T-cell (primary cell): ENCODE data around the gene RASSF10. TPM values are rescaled to one million over a fixed set of nuclear protein-coding genes. Genes with fewer than 3 reads are reported as not detected.

Experiments
- ATAC-seq, 4 experiments: fragments of 200-7000 bp in 3 of 4; fragments of 150-1000 bp in 1 of 4; cut with Tn5 transposase; replicated peaks in 1 of 4; 1 replicate in 3 of 4; 2 replicates in 1 of 4; pipeline ENCODE4 v1.10.0; 2021; ENCODE audit warnings: moderate library complexity in 3 of 4, mild to moderate bottlenecking in 2 of 4, moderate number of reproducible peaks in 1 of 4
- CTCF ChIA-PET, 2 donors: fragments of 300-600 bp; sonication (Branson Sonifier 250); formaldehyde crosslinking; loops; one replicate each; lab custom pipeline; 2022; ENCODE audit warnings: antibody characterized with exemption in 2 of 2; lab: Charles Lee
- POLR2A ChIA-PET, 2 donors: fragments of 300-600 bp; sonication (Branson Sonifier 250); formaldehyde crosslinking; loops; one replicate each; lab custom pipeline; 2022; ENCODE audit warnings: antibody characterized with exemption in 2 of 2; lab: Charles Lee
- DNase-seq, 35 experiments: peaks; one replicate each; pipeline versions ENCODE4 v3.0.0 to v3.0.0-alpha.2; 2013 to 2023
- H3K27ac ChIP-seq: one replicate; pipeline ENCODE4 v1.5.1; 2013; ENCODE audit warnings: low read length
- H3K27me3 ChIP-seq, 2 experiments: replicated peaks in 1 of 2; 1 replicate in 1 of 2; 2 replicates in 1 of 2; pipeline versions ENCODE4 v1.6.1 to v1.7.0; 2013; ENCODE audit warnings: low read length in 1 of 2, mixed read lengths in 1 of 2; ENCODE audit not compliant: control insufficient read depth in 2 of 2, insufficient read depth in 2 of 2; ENCODE audit errors: extremely low read depth in 1 of 2
- H3K36me3 ChIP-seq, 2 donors: 1 replicate in 1 of 2; 2 replicates in 1 of 2; pipeline versions ENCODE4 v1.6.1 to v1.7.0; 2013; ENCODE audit warnings: low read length in 1 of 2; ENCODE audit not compliant: control insufficient read depth in 2 of 2, insufficient read depth in 1 of 2; ENCODE audit errors: extremely low read depth in 1 of 2
- H3K4me1 ChIP-seq, 2 experiments: 1 replicate in 1 of 2; 2 replicates in 1 of 2; pipeline versions ENCODE4 v1.6.1 to v1.7.0; 2013; ENCODE audit warnings: low read length in 2 of 2, mixed read lengths in 1 of 2; ENCODE audit not compliant: insufficient read depth in 2 of 2, control insufficient read depth in 1 of 2; ENCODE audit errors: extremely low read depth in 1 of 2
- H3K4me3 ChIP-seq, 2 donors: 1 replicate in 1 of 2; 2 replicates in 1 of 2; pipeline versions ENCODE4 v1.5.1 to v1.7.0; 2013; ENCODE audit warnings: mild to moderate bottlenecking in 2 of 2, low read length in 1 of 2, moderate library complexity in 1 of 2; ENCODE audit not compliant: control insufficient read depth in 1 of 2; ENCODE audit errors: extremely low read depth in 1 of 2
- H3K9me3 ChIP-seq: 2 replicates; pipeline ENCODE4 v1.7.0; 2013
- H3K27ac Mint-ChIP-seq, 2 donors: one replicate each; pipeline ENCODE4 v1.8.0; 2020 to 2021; ENCODE audit warnings: mild to moderate bottlenecking in 2 of 2, mixed read lengths in 2 of 2
- H3K27me3 Mint-ChIP-seq, 2 donors: one replicate each; pipeline ENCODE4 v1.8.0; 2021 to 2022; ENCODE audit warnings: mixed read lengths in 2 of 2
- H3K36me3 Mint-ChIP-seq: one replicate; pipeline ENCODE4 v1.8.0; 2021; ENCODE audit warnings: mixed read lengths
- H3K4me1 Mint-ChIP-seq, 3 donors: one replicate each; pipeline ENCODE4 v1.8.0; 2020 to 2022; ENCODE audit warnings: mixed read lengths in 3 of 3, mild to moderate bottlenecking in 1 of 3
- H3K4me3 Mint-ChIP-seq, 3 donors: one replicate each; pipeline ENCODE4 v1.8.0; 2020 to 2022; ENCODE audit warnings: mild to moderate bottlenecking in 3 of 3, mixed read lengths in 3 of 3, moderate library complexity in 3 of 3
- H3K9me3 Mint-ChIP-seq, 3 donors: one replicate each; pipeline ENCODE4 v1.8.0; 2020 to 2022; ENCODE audit warnings: mixed read lengths in 3 of 3
- WGBS: methylation state at CpG from one replicate; pipeline ENCODE4 v1.1.5; 2013; ENCODE audit warnings: missing lambda C conversion rate; ENCODE audit not compliant: insufficient coverage; 5-methylcytosine and 5-hydroxymethylcytosine counted together
- total RNA-seq, 35 experiments: library from RNA in 6 of 35; stranded (reverse) in 6 of 35; fragments of 120-200 nt in 1 of 35; gene quantifications; one replicate each; pipeline versions ENCODE4 v1.2.1 to v1.2.4 and lab custom pipeline; 2013 to 2026

The RASSF10 gene
- total RNA-seq, 5 donors from 2014 or later (not counting 1 experiment from before 2014, with no cell fraction given), result not detected

DNA sequence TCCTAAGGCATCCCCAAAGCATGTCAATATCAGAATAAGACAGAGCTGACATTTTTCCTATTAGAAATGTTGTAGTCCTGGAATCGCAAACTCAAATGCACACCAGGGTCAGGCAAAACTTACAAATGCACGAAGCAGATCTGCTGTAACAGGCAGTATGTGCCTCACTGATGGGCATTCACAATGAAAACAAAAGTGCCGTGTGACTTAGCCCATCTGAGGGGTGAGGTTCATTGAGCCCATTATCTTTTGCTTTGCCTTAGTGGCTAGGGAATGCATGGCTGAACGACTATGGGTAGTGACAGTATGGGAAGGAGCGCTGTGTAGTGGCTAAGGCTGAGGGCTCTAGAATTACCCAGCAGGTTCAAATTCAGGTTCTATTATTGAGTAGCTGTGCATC is 43.1 kb upstream of the RASSF10 start:
- POLR2A ChIA-PET, result interaction anchor here in 1 of 2 donors (0.6 kb wide), 1 partner anchor 55 kb away, joined by 5 read pairs; no protein-coding TSS in a partner anchor
- WGBS, result 75% methylated on average over 5 of the region's 5 CpGs
- ATAC-seq, result no peak
- no peak overlapping the region for H3K4me3 Mint-ChIP-seq
- DNase-seq, result no peak
- Histone ChIP-seq H3K4me1 (no peaks in the 10 kb centered on the region), H3K4me3 (no peak overlapping the region), H3K27ac (no peak overlapping the region), H3K9me3 (no peaks in the 10 kb centered on the region), H3K36me3 (no peaks in the 10 kb centered on the region), H3K27me3 (peaks cover 0 to 26% of the 10 kb centered on the region in 2 experiments)
- H3K4me1 Mint-ChIP-seq, result no peaks in the 10 kb centered on the region
- CTCF ChIA-PET, result interaction anchor here in 1 of 2 donors (1.1 kb wide), 1 partner anchor 378 kb away, joined by 5 read pairs; no protein-coding TSS in a partner anchor
- H3K27me3 Mint-ChIP-seq, result peaks cover 25 to 28% of the 10 kb centered on the region in 2 donors
- no peaks in the 10 kb centered on the region for H3K36me3 Mint-ChIP-seq
- H3K27ac Mint-ChIP-seq, result no peak overlapping the region
- no peaks in the 10 kb centered on the region for H3K9me3 Mint-ChIP-seq

DNA sequence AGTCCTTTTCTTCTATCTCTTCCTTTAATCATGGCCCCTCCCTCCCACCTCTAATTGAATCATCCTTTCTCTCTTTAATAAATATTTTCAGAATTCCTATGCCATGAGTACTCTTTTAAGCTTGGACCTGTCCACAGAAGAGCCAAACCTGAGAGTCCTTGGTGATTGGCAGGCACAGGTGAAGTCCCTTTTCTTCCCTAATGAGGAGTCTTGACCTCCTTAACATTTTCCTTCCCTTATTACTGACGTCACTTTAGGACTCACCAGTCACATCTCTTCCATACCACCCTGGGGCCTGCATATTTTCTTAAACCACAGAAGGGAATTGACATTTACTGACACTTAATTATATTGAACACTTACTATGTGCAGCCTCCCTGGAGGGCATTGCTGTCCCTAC is 41.0 kb upstream of the RASSF10 start:
- WGBS, result no CpG with 5 or more reads among the region's 1 CpG
- H3K9me3 Mint-ChIP-seq, result no peaks in the 10 kb centered on the region

DNA sequence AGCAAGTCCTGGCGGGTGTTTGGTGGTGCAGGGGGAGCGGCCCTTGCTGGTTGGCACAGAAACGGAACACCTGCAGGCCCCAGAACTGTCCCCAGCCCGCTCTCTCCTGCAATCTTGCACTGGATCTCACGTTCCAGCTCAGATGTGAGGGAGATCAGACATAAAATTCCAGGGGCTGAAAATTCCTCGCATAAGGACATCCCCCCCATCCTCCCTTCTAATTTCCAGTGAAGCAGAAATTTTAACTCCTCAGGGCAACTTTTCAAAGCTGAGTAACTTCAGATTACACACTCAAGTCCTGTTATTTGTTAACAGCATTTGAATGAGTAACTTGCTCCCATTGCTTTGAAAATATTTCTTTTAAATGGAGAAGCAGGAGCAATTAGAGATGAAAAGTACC is 40.3 kb upstream of the RASSF10 start:
- Mint-ChIP-seq H3K4me1 (no peaks in the 10 kb centered on the region), H3K27me3 (peaks cover 13 to 20% of the 10 kb centered on the region in 2 donors), H3K36me3 (no peaks in the 10 kb centered on the region), H3K27ac (no peak overlapping the region), H3K4me3 (no peak overlapping the region), H3K9me3 (no peaks in the 10 kb centered on the region)
- Histone ChIP-seq H3K4me3 (no peak overlapping the region), H3K27me3 (peaks cover 0 to 15% of the 10 kb centered on the region in 2 experiments), H3K36me3 (no peaks in the 10 kb centered on the region), H3K27ac (no peak overlapping the region), H3K9me3 (no peaks in the 10 kb centered on the region), H3K4me1 (no peaks in the 10 kb centered on the region)
- ATAC-seq (no peak), DNase-seq (no peak)
- ChIA-PET CTCF (no interaction called here), POLR2A (no interaction called here)
- 82% methylated on average over 3 of the region's 6 CpGs for WGBS

More for the DNA sequence above, 41.0 kb upstream of the RASSF10 start:
- H3K4me1 Mint-ChIP-seq, result no peaks in the 10 kb centered on the region
- no peak overlapping the region for H3K27ac ChIP-seq
- no peaks in the 10 kb centered on the region for H3K36me3 ChIP-seq
- ATAC-seq, result no peak
- peaks cover 16 to 22% of the 10 kb centered on the region in 2 donors for H3K27me3 Mint-ChIP-seq
- H3K4me1 ChIP-seq, result no peaks in the 10 kb centered on the region
- no peak overlapping the region for H3K27ac Mint-ChIP-seq
- H3K4me3 ChIP-seq, result no peak overlapping the region
- CTCF ChIA-PET, result no interaction called here
- POLR2A ChIA-PET, result no interaction called here
- H3K36me3 Mint-ChIP-seq, result no peaks in the 10 kb centered on the region
- H3K27me3 ChIP-seq, result peaks cover 0 to 16% of the 10 kb centered on the region in 2 experiments
- H3K9me3 ChIP-seq, result no peaks in the 10 kb centered on the region
- no peak for DNase-seq
- no peak overlapping the region for H3K4me3 Mint-ChIP-seq

DNA sequence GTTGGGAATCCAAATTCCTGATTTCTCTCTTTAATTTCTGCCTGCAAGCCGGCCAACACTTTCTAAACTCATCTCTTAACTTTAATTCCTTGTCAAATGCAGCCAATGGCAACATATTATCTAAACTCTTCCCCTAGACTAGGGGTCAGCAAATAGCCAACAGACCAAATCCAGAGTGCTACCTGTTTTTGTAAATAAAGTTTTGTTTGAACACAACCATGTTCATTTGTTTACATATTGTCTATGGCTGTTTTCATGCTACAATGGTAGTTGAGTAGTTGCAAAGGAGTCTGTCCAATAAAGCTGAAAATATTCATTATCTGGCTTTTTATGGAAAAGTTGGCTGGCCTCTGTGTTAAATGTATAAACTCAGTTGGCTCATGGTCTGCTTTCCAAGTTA is 37.2 kb upstream of the RASSF10 start:
- peaks cover 0 to 8% of the 10 kb centered on the region in 2 experiments for H3K27me3 ChIP-seq
- H3K36me3 ChIP-seq, result no peaks in the 10 kb centered on the region
- ATAC-seq, result no peak
- POLR2A ChIA-PET, result no interaction called here
- H3K4me1 ChIP-seq, result no peaks in the 10 kb centered on the region
- no peaks in the 10 kb centered on the region for H3K36me3 Mint-ChIP-seq
- no peak overlapping the region for H3K4me3 ChIP-seq
- no peak for DNase-seq
- no CpG with 5 or more reads among the region's 1 CpG for WGBS
- CTCF ChIA-PET, result interaction anchor here in 1 of 2 donors (0.5 kb wide), 1 partner anchor 1001 kb away, joined by 3 read pairs; no protein-coding TSS in a partner anchor
- no peak overlapping the region for H3K27ac ChIP-seq
- no peaks in the 10 kb centered on the region for H3K9me3 Mint-ChIP-seq
- H3K4me3 Mint-ChIP-seq, result no peak overlapping the region
- no peak overlapping the region for H3K27ac Mint-ChIP-seq
- no peaks in the 10 kb centered on the region for H3K9me3 ChIP-seq
- no peaks in the 10 kb centered on the region for H3K4me1 Mint-ChIP-seq
- peaks cover 7 to 9% of the 10 kb centered on the region in 2 donors for H3K27me3 Mint-ChIP-seq

DNA sequence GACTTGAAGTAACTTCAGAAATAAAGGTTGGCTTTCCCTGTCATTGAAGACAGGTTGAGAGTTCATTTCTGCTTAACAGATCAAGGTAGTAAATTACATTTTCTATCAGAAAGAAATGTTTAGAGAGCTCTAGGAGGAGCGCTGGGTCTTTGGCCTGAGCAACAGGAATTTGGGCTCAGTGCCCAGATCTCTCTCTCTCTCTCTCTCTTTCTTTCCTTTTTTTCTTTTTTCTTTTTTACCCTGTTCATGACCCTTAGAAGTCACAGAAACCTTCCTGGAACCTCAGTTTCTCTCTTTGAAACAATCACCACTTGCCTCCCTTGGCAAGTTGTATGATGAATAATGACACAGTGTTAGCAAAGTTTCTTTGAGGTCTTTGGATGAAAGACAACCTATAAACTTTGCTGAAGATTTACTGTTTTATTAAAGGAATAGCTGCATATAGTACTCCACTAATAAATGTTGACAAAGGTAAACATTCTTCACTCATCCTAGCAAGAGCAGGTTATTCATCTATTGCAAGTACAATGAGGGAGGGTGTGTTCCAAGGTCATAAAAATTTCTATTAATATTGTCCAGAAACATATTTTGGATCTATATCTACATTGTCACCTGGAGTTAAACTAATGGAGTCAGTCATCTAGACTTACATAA is 35.5 kb upstream of the RASSF10 start:
- no peak for DNase-seq
- Histone ChIP-seq H3K9me3 (no peaks in the 10 kb centered on the region), H3K36me3 (no peaks in the 10 kb centered on the region), H3K27me3 (peaks cover 0 to 4% of the 10 kb centered on the region in 2 experiments), H3K4me3 (no peak overlapping the region), H3K4me1 (no peaks in the 10 kb centered on the region), H3K27ac (no peak overlapping the region)
- CTCF ChIA-PET, result interaction anchor here in 1 of 2 donors (0.9 kb wide), 1 partner anchor 52 kb away, joined by 3 read pairs; no protein-coding TSS in a partner anchor
- ATAC-seq, result no peak
- Mint-ChIP-seq H3K36me3 (no peaks in the 10 kb centered on the region), H3K27me3 (peaks cover 10 to 11% of the 10 kb centered on the region in 2 donors), H3K4me1 (no peaks in the 10 kb centered on the region), H3K27ac (no peak overlapping the region), H3K9me3 (no peaks in the 10 kb centered on the region), H3K4me3 (no peak overlapping the region)
- 80% methylated on average over 1 of the region's 1 CpG for WGBS
- POLR2A ChIA-PET, result no interaction called here

DNA sequence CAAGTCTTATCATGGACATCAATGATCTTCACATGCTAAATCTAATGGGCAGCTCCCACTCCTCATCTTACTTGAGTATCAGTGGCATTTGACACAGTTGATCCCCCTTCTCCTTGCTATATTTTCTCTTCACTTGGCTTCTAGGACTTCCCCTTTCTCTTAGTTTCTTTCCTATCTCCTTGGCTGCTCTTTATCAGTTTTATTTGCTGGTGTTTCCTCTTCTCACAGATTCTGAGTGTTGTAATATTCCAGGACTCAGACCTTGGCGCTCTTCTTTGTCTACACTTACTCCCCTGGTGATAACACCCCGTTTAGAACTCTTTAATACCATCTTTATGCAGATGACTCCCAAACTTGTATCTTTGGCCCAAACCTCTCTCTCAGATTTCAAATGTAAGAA is 33.9 kb upstream of the RASSF10 start:
- Mint-ChIP-seq H3K36me3 (no peaks in the 10 kb centered on the region), H3K4me1 (no peaks in the 10 kb centered on the region), H3K4me3 (no peak overlapping the region), H3K9me3 (no peaks in the 10 kb centered on the region), H3K27me3 (peaks cover 16 to 17% of the 10 kb centered on the region in 2 donors), H3K27ac (no peak overlapping the region)
- Histone ChIP-seq H3K27ac (no peak overlapping the region), H3K4me3 (no peak overlapping the region), H3K27me3 (peaks cover 0 to 2% of the 10 kb centered on the region in 2 experiments), H3K9me3 (no peaks in the 10 kb centered on the region), H3K36me3 (no peaks in the 10 kb centered on the region), H3K4me1 (no peaks in the 10 kb centered on the region)
- no peak for ATAC-seq
- POLR2A ChIA-PET, result no interaction called here
- no peak for DNase-seq
- WGBS, result 46% methylated on average over 2 of the region's 2 CpGs
- CTCF ChIA-PET, result no interaction called here
